Mucosa of rectum (tissue), 2 donors: ENCODE results near the gene CAMK2D.

ENCODE experiments used
- H3K27ac ChIP-seq, 2 donors: one replicate each; pipeline ENCODE4 v1.7.0; 2013; ENCODE audit warnings: inconsistent platforms in 2 of 2, low read depth in 2 of 2, low read length in 2 of 2
- H3K27me3 ChIP-seq, 2 donors: one replicate each; pipeline ENCODE4 v1.7.0; 2013; ENCODE audit warnings: low read length in 2 of 2; ENCODE audit not compliant: control insufficient read depth in 2 of 2, insufficient read depth in 2 of 2
- H3K36me3 ChIP-seq, 2 donors: one replicate each; pipeline ENCODE4 v1.7.0; 2013; ENCODE audit warnings: low read length in 2 of 2; ENCODE audit not compliant: control insufficient read depth in 2 of 2, insufficient read depth in 2 of 2
- H3K4me1 ChIP-seq, 2 donors: one replicate each; pipeline ENCODE4 v1.7.0; 2013; ENCODE audit warnings: low read length in 2 of 2, mild to moderate bottlenecking in 1 of 2; ENCODE audit not compliant: control insufficient read depth in 2 of 2, insufficient read depth in 2 of 2
- H3K4me3 ChIP-seq, 2 donors: one replicate each; pipeline ENCODE4 v1.7.0; 2013; ENCODE audit warnings: low read length in 2 of 2
- H3K9ac ChIP-seq, 2 donors: one replicate each; pipeline ENCODE4 v1.7.0; 2013; ENCODE audit warnings: low read length in 2 of 2, low read depth in 1 of 2, mild to moderate bottlenecking in 1 of 2
- H3K9me3 ChIP-seq, 2 donors: one replicate each; pipeline ENCODE4 v1.7.0; 2013; ENCODE audit warnings: low read length in 2 of 2; ENCODE audit not compliant: control insufficient read depth in 2 of 2
- donor health status: healthy.
- donor health status: Normal muscosa, but diverticular disease.

The CAMK2D gene

DNA sequence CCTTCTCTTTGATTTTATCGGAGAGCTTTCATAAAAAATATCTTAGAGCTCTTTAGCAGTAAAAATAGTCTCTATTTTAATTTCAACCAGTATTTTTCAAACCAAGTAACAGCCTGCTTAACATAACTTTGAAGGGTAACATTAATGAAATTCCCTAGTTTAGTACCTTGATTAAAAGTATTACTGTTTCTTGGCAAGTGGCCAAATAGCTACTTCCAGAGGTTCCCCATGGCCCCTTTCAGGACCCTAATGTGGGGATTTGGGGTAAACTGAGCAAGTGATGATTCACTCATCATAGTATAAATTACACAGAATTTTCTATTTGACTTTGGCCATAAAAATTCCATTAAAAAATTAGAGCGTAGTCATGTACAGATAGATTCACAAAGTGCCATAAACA lies 211.0 kb downstream of the CAMK2D start:
- H3K9me3 ChIP-seq = no peaks in the 10 kb centered on the region
- H3K4me1 ChIP-seq = peaks cover 12 to 19% of the 10 kb centered on the region in 2 donors
- H3K27me3 ChIP-seq = no peaks in the 10 kb centered on the region
- peaks cover 0 to 3% of the 10 kb centered on the region in 2 donors for H3K36me3 ChIP-seq
- H3K4me3 ChIP-seq = no peak overlapping the region
- H3K27ac ChIP-seq = no peak overlapping the region
- no peak overlapping the region for H3K9ac ChIP-seq

- no peaks in the 10 kb centered on the region for H3K27me3 ChIP-seq
- peak overlapping the region; percentile 65 to 85 for H3K27ac ChIP-seq
- H3K9me3 ChIP-seq = no peaks in the 10 kb centered on the region
- H3K36me3 ChIP-seq = peaks cover 0 to 5% of the 10 kb centered on the region in 2 donors
- H3K4me3 ChIP-seq = no peak overlapping the region
- peaks cover 12 to 19% of the 10 kb centered on the region in 2 donors for H3K4me1 ChIP-seq
- no peak overlapping the region for H3K9ac ChIP-seq
Observed at GRCh38 chr4:113548303-113548702, 213.2 kb downstream of the CAMK2D start.

DNA sequence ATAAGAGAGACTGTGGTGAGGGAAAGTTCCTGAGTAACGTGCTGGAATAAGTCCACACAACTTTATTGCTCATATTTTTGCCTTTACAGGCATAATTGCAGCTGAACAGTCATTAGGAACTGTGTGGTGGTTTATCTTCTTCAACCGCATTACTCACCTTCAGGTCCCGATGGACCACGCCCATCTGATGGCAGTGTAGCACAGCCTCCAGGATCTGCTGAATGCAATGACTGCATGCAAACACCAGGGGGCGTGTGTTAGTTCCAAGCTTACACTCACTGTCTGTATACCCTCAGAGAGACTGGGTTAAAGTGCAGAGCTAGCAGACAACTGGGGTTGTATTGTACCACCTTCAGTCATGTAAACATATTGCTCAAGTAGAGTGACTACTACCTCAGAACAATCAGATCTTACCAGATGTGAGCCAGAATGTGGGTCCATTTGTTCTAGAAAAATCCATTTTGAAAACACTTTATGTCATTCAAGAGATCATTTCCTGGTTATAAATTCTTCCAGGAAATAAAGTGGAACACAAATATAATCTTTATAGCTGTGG lies 214.0 kb downstream of the CAMK2D start:
- peak overlapping the region in 1 of 2 donors; percentile 27 for H3K9ac ChIP-seq
- peaks cover 12 to 19% of the 10 kb centered on the region in 2 donors for H3K4me1 ChIP-seq
- no peaks in the 10 kb centered on the region for H3K27me3 ChIP-seq
- no peaks in the 10 kb centered on the region for H3K9me3 ChIP-seq
- peaks cover 0 to 5% of the 10 kb centered on the region in 2 donors for H3K36me3 ChIP-seq
- H3K27ac ChIP-seq = peak overlapping the region; percentile 65 to 85
- H3K4me3 ChIP-seq = no peak overlapping the region

GRCh38 chr4:113541933-113542332 lies 219.6 kb downstream of the CAMK2D start:
- H3K27me3 ChIP-seq = no peaks in the 10 kb centered on the region
- H3K4me3 ChIP-seq = no peak overlapping the region
- peaks cover 0 to 5% of the 10 kb centered on the region in 2 donors for H3K36me3 ChIP-seq
- H3K27ac ChIP-seq = no peak overlapping the region
- H3K9me3 ChIP-seq = no peaks in the 10 kb centered on the region
- peaks cover 0 to 3% of the 10 kb centered on the region in 2 donors for H3K4me1 ChIP-seq
- H3K9ac ChIP-seq = no peak overlapping the region

- H3K27me3 ChIP-seq = no peaks in the 10 kb centered on the region
- H3K9me3 ChIP-seq = no peaks in the 10 kb centered on the region
- H3K4me1 ChIP-seq = no peaks in the 10 kb centered on the region
- no peak overlapping the region for H3K4me3 ChIP-seq
- H3K9ac ChIP-seq = no peak overlapping the region
- H3K36me3 ChIP-seq = peaks cover 4 to 5% of the 10 kb centered on the region in 2 donors
- no peak overlapping the region for H3K27ac ChIP-seq
Observed at GRCh38 chr4:113540859-113541258, 220.7 kb downstream of the CAMK2D start.

DNA sequence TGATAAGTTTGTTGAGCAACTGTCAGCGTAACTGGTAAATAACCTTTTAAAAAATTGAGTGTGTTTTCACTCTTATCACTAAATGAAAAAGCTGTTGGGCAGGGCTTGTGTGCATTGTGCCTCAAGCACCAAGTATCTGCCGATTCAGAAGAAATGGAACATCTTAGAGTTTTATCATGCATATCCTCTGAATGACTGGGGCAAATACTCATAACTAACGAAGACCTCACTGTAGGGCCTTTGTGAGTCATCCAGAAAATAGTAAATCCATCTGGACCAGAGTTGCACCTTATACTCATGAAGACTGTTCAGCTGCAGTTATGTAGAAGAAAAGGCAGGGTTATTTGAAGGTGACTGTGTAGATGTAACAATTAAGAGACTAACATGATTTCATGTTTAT lies 222.1 kb downstream of the CAMK2D start:
- Histone ChIP-seq H3K27me3 (no peaks in the 10 kb centered on the region), H3K4me3 (no peak overlapping the region), H3K4me1 (no peaks in the 10 kb centered on the region), H3K9ac (no peak overlapping the region), H3K27ac (no peak overlapping the region), H3K9me3 (no peaks in the 10 kb centered on the region), H3K36me3 (peaks cover 0 to 4% of the 10 kb centered on the region in 2 donors)

DNA sequence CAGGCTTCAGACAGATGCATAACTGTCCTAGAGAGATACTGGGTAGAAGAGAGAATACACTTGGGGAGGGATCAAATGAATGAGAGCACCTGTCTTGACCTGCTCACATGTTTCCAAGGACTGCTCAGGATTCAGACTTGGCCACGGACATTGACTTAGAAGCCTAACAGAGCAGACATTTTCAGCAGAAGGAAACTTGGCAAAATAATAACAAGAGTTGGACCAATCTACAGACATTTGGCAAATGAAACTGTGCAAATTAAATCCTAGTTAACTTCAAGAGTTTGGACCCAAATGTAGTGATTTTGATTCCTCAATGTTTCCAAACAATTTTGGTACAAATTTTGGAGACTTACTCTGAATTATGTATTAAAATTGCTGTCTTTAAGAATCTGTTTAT lies 223.9 kb downstream of the CAMK2D start:
- Histone ChIP-seq H3K9me3 (no peaks in the 10 kb centered on the region), H3K36me3 (peaks cover 0 to 4% of the 10 kb centered on the region in 2 donors), H3K27me3 (no peaks in the 10 kb centered on the region), H3K4me3 (no peak overlapping the region), H3K9ac (no peak overlapping the region), H3K27ac (no peak overlapping the region), H3K4me1 (no peaks in the 10 kb centered on the region)

GRCh38 chr4:113537203-113537602 lies 224.3 kb downstream of the CAMK2D start:
- peaks cover 0 to 4% of the 10 kb centered on the region in 2 donors for H3K36me3 ChIP-seq
- no peaks in the 10 kb centered on the region for H3K4me1 ChIP-seq
- H3K27me3 ChIP-seq = no peaks in the 10 kb centered on the region
- H3K9ac ChIP-seq = no peak overlapping the region
- H3K4me3 ChIP-seq = no peak overlapping the region
- no peaks in the 10 kb centered on the region for H3K9me3 ChIP-seq
- H3K27ac ChIP-seq = no peak overlapping the region

- Histone ChIP-seq H3K27ac (no peak overlapping the region), H3K4me1 (no peaks in the 10 kb centered on the region), H3K9me3 (no peaks in the 10 kb centered on the region)
Observed at GRCh38 chr4:113534711-113535110, 226.8 kb downstream of the CAMK2D start.

GRCh38 chr4:113531572-113531971 lies 230.0 kb downstream of the CAMK2D start:
- Histone ChIP-seq H3K9ac (no peak overlapping the region), H3K9me3 (no peaks in the 10 kb centered on the region), H3K4me3 (no peak overlapping the region), H3K27me3 (no peaks in the 10 kb centered on the region), H3K36me3 (peaks cover 7 to 21% of the 10 kb centered on the region in 2 donors), H3K4me1 (no peaks in the 10 kb centered on the region), H3K27ac (no peak overlapping the region)

More at GRCh38 chr4:113534711-113535110, 226.8 kb downstream of the CAMK2D start:
- H3K36me3 ChIP-seq = peaks cover 4 to 6% of the 10 kb centered on the region in 2 donors
- no peak overlapping the region for H3K4me3 ChIP-seq
- H3K9ac ChIP-seq = no peak overlapping the region
- no peaks in the 10 kb centered on the region for H3K27me3 ChIP-seq
